GM23338 (cell line): ENCODE measurements around the gene HBD. TPM values are rescaled to one million over a fixed set of nuclear protein-coding genes. Genes with fewer than 3 reads are reported as not detected.

ENCODE experiments used
- ATAC-seq: fragments of 200-7000 bp; cut with Tn5 transposase; 3 replicates; pipeline ENCODE4 v1.9.1; 2020
- DNase-seq: peaks from one replicate; pipeline ENCODE4 v3.0.0-alpha.2; 2015; ENCODE audit warnings: low spot score
- H2AFZ ChIP-seq: fragments of 200-600 bp; sonication (generic); 2 replicates; pipeline ENCODE4 v1.8.0; 2016; ENCODE audit warnings: antibody characterized with exemption, mild to moderate bottlenecking, moderate library complexity
- H3F3A ChIP-seq: fragments of 200-600 bp; sonication (generic); replicated peaks from 2 replicates; pipeline ENCODE4 v1.8.0; 2017; ENCODE audit warnings: antibody characterized with exemption, mixed run types, low read depth
- H3K27ac ChIP-seq: fragments of 200-600 bp; sonication (generic); 2 replicates; pipeline ENCODE4 v1.6.1; 2016; ENCODE audit warnings: low read depth
- H3K27me3 ChIP-seq: fragments of 200-600 bp; sonication (generic); 2 replicates; pipeline ENCODE4 v1.8.0; 2016; ENCODE audit warnings: mild to moderate bottlenecking, mixed run types, moderate library complexity; ENCODE audit not compliant: insufficient read depth
- H3K36me3 ChIP-seq: fragments of 200-600 bp; sonication (generic); 2 replicates; pipeline ENCODE4 v1.8.0; 2016; ENCODE audit warnings: mild to moderate bottlenecking; ENCODE audit not compliant: insufficient read depth
- H3K4me1 ChIP-seq: fragments of 200-600 bp; sonication (generic); 2 replicates; pipeline ENCODE4 v1.8.0; 2016; ENCODE audit warnings: mild to moderate bottlenecking, moderate library complexity; ENCODE audit not compliant: insufficient read depth
- H3K4me2 ChIP-seq: fragments of 200-600 bp; sonication (generic); 2 replicates; pipeline ENCODE4 v1.7.1; 2017; ENCODE audit warnings: mixed run types
- H3K4me3 ChIP-seq: fragments of 200-600 bp; sonication (generic); 2 replicates; pipeline ENCODE4 v1.6.1; 2016; ENCODE audit warnings: mixed run types
- H3K79me2 ChIP-seq: fragments of 200-600 bp; sonication (generic); replicated peaks from 2 replicates; pipeline ENCODE4 v1.8.0; 2017; ENCODE audit warnings: mild to moderate bottlenecking; ENCODE audit not compliant: insufficient read depth
- H3K9me2 ChIP-seq: fragments of 200-600 bp; sonication (generic); 2 replicates; pipeline ENCODE4 v1.8.0; 2017; ENCODE audit not compliant: insufficient read depth
- H4K20me1 ChIP-seq: fragments of 200-600 bp; sonication (generic); replicated peaks from 2 replicates; pipeline ENCODE4 v1.8.0; 2017; ENCODE audit warnings: mild to moderate bottlenecking; ENCODE audit not compliant: insufficient read depth
- H3K27ac Mint-ChIP-seq: 2 replicates; pipeline ENCODE4 v1.8.0; 2020; ENCODE audit warnings: inconsistent platforms, mild to moderate bottlenecking, moderate library complexity, mixed read lengths
- H3K27me3 Mint-ChIP-seq: 3 replicates; pipeline ENCODE4 v1.8.0; 2022; ENCODE audit warnings: low read depth, mild to moderate bottlenecking, moderate library complexity, mixed read lengths, inconsistent platforms; ENCODE audit not compliant: insufficient read depth, poor library complexity
- H3K36me3 Mint-ChIP-seq: 3 replicates; pipeline ENCODE4 v1.8.0; 2021; ENCODE audit warnings: low read depth, mild to moderate bottlenecking, inconsistent platforms, moderate library complexity, mixed read lengths
- H3K4me1 Mint-ChIP-seq: 3 replicates; pipeline ENCODE4 v1.8.0; 2020; ENCODE audit warnings: mild to moderate bottlenecking, inconsistent platforms, mixed read lengths
- H3K4me3 Mint-ChIP-seq: 3 replicates; pipeline ENCODE4 v1.8.0; 2021; ENCODE audit warnings: moderate library complexity, mild to moderate bottlenecking, inconsistent platforms, mixed read lengths
- H3K9me3 Mint-ChIP-seq: 3 replicates; pipeline ENCODE4 v1.8.0; 2020; ENCODE audit warnings: moderate library complexity, mild to moderate bottlenecking, inconsistent platforms, mixed read lengths
- EZH2phosphoT487 ChIP-seq: fragments of 200-600 bp; sonication (generic); IDR thresholded peaks from one replicate; pipeline ENCODE4 v1.8.1; 2018; ENCODE audit warnings: antibody characterized with exemption; ENCODE audit not compliant: unreplicated experiment
- POLR2AphosphoS5 ChIP-seq: IDR thresholded peaks from 2 replicates; pipeline ENCODE4 v1.6.1; 2016; ENCODE audit warnings: antibody characterized with exemption, low read depth
- REST ChIP-seq: IDR thresholded peaks from one replicate; pipeline ENCODE4 v1.6.1; 2018; ENCODE audit warnings: antibody characterized with exemption; ENCODE audit not compliant: unreplicated experiment
- ZNF114 ChIP-seq: fragments of 250-450 bp; sonication (Bioruptor Pico); IDR thresholded peaks from 2 replicates; pipeline ENCODE4 v1.5.0; 2020; ENCODE audit warnings: mild to moderate bottlenecking, moderate library complexity
- polyA plus RNA-seq: library from polyadenylated mRNA; unstranded; fragments of >200 nt; fragmentation: Nextera tagmentation; extraction: Ambion mirVana; gene quantifications from 2 replicates; pipeline ENCODE4 v1.2.1, GENCODE V29; 2016
- total RNA-seq: library from RNA; depleted of rRNA; stranded (reverse); fragments of >200 nt; shearing (Covaris generic); gene quantifications from 2 replicates; pipeline ENCODE4 v1.2.3, GENCODE V29; 2014
- TF ChIP-seq, protein P1 (sequence below): IDR thresholded peaks from 2 replicates; pipeline ENCODE4 v1.6.1; 2016; ENCODE audit warnings: antibody characterized with exemption

Gene HBD
- total and polyA plus RNA-seq, 2 experiments from 2014 or later, result not detected

GRCh38 chr11:5279471-5280090, 45.3 kb upstream of the HBD start (continued):
- TF ChIP-seq, protein P1, sequence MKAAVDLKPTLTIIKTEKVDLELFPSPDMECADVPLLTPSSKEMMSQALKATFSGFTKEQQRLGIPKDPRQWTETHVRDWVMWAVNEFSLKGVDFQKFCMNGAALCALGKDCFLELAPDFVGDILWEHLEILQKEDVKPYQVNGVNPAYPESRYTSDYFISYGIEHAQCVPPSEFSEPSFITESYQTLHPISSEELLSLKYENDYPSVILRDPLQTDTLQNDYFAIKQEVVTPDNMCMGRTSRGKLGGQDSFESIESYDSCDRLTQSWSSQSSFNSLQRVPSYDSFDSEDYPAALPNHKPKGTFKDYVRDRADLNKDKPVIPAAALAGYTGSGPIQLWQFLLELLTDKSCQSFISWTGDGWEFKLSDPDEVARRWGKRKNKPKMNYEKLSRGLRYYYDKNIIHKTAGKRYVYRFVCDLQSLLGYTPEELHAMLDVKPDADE, result no peak
- TF ChIP-seq ZNF114 (CRISPR knock-in tag) (no peak), POLR2AphosphoS5 (no peak), REST (no peak), EZH2phosphoT487 (no peak)

- Histone ChIP-seq H3K9me2 (0 out of 2 replicates have a peak, but pooled peaks cover 3% of the 10 kb centered on the region), H3F3A (no peaks in the 10 kb centered on the region), H4K20me1 (no peaks in the 10 kb centered on the region), H2AFZ (no peak overlapping the region), H3K27ac (no peak overlapping the region), H3K27me3 (no peaks in the 10 kb centered on the region), H3K79me2 (no peaks in the 10 kb centered on the region), H3K4me3 (no peak overlapping the region), H3K36me3 (no peaks in the 10 kb centered on the region), H3K4me2 (no peak overlapping the region), H3K4me1 (no peaks in the 10 kb centered on the region)
- no peak for ATAC-seq
- no peaks in the 10 kb centered on the region for H3K9me3 Mint-ChIP-seq
- H3K4me3 Mint-ChIP-seq, result no peak overlapping the region
- no peak for TF ChIP-seq REST
- H3K4me1 Mint-ChIP-seq, result peaks cover 10% of the 10 kb centered on the region
- no peak for DNase-seq
- H3K36me3 Mint-ChIP-seq, result no peaks in the 10 kb centered on the region
- H3K27ac Mint-ChIP-seq, result no peak overlapping the region
- peaks cover 1% of the 10 kb centered on the region for H3K27me3 Mint-ChIP-seq
These were observed 43.6 kb upstream of the HBD start for GRCh38 chr11:5277807-5278382.
